Left renal cortex interstitium (tissue), 4 donors: ENCODE measurements around the gene KCNJ13. TPM values are rescaled to one million over a fixed set of nuclear protein-coding genes. Genes with fewer than 3 reads are reported as not detected.
"Not testable (repeated sequence)": the region's sequence is repeated elsewhere in the genome, so short reads cannot be mapped to it uniquely, and the experiment has no call there.

Experiments
- DNase-seq, 4 donors: peaks; one replicate each; pipeline ENCODE4 v3.0.0-alpha.2; 2013; ENCODE audit warnings: low read depth in 4 of 4, low spot score in 2 of 4, missing footprints in 1 of 4
- polyA plus RNA-seq, 4 donors: library from polyadenylated mRNA; unstranded; fragments of 120-200 nt; gene quantifications; one replicate each; pipeline ENCODE4 v1.2.1, GENCODE V29; 2013; ENCODE audit not compliant: insufficient read length in 4 of 4

The KCNJ13 gene
- polyA plus RNA-seq, 4 donors, result 1.8 to 3.8 (median 2.7) TPM

DNA sequence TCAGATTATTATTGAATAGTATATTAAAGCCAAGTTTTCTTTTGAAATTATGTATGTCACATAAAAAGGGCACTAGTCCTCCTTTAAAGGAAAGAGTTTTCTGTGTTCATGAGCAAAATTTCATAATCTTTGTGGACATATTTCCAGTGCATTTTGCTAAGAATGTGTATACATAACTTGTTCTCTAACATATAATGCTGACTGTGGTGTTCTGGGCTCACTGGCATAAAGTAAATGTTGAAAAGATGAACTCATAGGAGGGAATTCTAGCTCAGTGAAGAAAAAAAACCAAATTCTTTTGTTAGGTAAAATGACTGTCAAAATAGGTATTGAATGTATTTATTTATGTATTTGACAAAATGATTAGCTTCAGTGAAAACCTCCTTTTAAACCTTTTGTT lies 6.2 kb downstream of the KCNJ13 start:
- no peak for DNase-seq

DNA sequence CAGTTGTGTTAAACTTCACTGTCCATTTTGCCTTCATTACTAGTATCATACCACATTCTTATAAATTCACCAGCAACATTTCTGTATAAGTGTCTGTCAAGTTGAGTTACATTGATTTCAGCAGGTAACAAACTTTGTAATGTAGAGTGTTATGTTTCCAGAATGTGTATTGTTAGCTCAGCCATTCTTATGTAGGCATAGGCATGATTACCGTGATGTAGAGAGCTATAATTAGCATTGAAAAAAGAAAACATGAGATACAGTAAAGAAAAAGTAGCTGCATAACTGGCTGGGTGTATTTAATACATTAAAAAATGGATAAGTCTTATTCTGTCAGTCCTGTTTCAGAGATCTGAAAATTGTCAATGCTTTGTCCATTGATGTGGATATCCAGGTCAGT lies 8.5 kb downstream of the KCNJ13 start:
- DNase-seq, result no peak

DNA sequence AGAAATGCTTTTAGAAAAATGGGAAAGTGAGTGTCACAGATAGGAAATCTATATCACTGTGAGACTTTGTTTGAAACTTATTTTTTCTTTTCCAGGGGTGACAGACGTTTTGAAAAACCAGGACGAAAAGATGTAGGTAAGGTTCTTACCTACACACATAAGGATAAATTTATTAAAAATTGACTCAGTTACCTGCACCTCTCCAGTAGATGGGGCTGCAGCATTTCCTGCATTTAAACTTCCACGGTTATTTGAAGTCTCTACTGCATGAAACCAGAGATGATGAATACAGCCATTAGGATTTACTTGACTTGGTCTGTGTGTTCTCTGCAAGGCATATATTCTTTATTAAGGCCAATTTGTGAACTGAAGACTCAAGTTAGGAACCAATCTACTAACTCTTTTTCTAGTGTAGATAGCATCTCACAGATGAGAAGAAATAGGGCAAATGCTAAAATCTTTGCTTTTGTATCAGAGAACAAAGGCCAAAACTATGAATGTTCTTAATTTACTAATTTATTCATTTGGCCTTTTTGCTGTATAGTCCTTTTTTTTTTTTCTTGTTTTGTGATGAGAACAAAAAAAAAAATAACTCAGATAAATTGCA lies 15.0 kb downstream of the KCNJ13 start:
- peak in 3 of 4 donors; percentile 9 to 29 (median 14) for DNase-seq

DNA sequence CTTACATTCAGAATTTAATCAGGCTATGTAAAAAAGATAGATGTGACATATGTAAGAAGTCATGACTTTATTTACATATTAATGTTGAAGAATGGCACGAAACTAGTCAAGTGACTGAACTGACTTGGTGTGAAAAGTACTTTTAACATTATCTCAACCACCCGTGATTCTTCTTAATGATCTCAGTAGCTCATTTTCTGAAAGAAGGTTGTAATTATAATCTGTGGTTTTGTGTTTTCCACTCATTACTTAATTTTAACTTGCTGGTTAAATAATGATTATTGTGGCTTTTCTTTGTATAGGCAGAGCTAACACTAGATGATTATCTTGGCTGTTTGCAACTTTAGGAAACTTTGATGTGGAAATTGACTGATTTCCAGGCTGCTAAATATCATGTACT lies 18.5 kb downstream of the KCNJ13 start:
- DNase-seq, result no peak

DNA sequence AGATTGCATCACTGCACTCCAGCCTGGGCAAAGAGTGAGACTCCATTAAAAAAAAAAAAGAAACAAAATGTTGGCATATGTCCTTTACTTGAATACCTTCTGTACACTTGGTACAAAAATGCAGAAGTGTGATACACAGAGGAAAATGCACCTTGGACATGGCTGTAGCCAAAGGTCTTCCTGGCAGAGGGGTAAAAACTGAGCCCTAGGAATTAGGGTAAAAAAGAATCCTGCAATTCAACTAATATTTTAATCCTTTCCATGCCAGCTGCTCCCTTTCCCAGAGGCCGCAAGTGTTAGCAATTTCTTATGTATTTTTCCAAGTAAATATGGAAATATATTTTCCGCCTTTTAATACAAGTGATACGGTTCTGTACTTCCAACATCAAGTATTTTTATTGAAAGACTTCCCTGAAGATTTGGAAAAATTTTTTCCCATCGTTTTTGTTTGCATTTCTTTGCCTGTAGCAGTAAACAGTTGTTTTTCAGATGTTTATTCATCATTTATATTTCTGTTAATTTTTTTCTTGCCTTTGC lies 26.2 kb downstream of the KCNJ13 start:
- no peak for DNase-seq

DNA sequence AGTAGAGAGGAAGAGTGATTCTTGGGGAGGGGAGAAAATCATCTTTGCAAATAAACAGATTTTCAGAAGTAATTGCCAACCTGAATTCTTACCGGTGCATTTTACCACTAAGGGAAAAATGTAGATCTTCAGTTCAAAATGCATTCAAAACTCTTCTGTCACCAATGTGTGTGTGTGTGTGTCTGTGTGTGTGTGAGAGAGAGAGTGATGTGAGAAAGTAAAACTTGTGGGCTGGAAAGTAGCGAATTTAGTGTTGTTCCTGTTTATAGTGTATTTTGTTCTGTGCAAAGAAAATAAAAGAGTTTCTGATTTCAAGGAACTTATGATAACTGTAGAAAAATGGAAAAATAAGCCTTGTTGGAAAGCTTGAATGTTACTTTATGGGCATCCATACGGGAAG lies 27.0 kb downstream of the KCNJ13 start:
- DNase-seq, result no peak

DNA sequence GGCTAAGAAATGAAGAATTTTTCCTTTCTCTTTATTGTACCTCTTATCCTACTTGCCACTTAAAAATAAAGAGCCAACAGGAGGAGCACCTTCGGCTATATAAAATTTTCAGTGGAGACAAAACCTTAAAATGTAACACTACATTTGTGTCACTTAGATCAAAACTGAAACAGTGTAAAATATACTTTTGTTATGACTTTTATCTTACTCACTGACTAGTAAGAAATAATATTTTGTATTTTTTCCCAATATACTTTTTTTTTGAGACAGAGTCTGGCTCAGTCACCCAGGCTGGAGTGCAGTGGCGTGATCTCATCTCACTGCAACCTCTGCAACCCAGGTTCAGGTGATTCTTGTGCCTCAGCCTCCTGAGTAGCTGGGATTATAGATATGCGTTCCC lies 28.3 kb downstream of the KCNJ13 start:
- DNase-seq, result no peak

DNA sequence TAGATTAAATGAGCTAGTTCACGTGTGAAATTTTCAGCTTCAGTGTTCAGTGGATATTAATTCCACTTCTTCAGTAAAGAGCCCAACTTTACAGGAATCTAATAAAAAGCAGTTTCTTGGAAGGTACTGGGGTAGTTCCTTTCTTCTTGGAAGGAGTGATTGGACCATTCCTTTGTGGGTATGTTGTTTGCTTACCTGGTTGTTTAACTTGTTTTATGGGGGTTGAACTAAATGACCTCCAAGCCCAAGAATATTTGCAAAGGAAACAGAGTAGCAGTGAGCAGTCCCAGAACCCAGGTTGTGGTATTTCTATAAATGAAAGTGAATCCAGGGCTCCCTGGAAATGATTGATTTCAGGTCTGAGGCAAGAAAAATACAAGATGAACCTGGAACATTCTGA lies 31.4 kb downstream of the KCNJ13 start:
- no peak for DNase-seq

DNA sequence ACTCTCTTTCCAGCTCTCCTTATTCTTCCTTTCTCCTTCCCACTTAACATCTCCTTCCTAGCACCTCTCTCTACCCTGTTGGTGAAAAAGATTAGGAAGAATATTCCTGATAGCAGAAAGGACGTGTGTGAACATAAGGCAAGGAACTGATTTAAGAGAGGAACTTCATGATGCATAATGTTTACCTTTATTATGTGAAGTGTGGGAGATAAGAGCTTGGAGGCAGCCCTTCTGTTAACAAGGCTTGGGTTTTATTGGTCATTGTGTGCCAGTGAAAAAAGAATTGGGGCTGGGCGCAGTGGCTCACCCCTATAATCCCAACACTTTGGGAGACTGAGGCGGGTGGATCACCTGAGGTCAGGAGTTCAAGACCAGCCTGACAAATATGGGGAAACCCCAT lies 34.4 kb downstream of the KCNJ13 start:
- no peak for DNase-seq

DNA sequence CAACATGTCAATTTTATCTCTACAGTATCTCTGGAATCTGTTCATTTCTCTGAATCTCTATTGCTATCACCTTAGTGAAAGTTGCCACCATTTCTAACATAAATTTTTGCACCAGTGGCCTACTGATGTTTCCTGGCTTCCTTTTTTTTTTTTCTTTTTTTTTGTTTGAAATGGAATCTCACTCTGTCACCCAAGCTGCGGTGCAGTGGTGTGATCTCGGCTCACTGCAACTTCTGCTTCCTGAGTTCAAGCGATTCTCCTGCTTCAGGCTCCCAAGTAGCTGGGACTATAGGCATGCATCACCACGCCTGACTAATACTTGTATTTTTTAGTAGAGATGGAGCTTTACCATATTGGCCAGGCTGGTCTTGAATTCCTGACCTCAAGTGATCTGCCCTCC lies 35.1 kb downstream of the KCNJ13 start:
- DNase-seq, result no peak

DNA sequence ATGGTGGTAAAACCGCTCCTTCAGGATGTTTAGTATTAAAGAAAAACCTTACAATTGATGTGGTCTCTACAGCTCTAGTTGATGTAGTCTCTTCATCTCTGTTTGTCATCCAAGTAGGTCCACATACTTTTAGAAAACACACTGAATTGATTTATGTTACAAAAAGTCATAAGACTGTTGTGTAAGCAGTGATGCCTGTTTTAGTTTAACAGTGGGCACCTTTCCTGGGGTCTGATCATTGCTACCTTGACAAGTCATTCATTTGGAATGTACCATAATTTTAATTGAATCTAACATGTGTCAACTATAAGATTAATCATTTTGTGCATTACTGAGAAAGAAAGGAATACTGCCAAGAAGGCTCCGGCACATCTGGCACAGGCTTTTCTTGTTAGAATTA lies 44.9 kb downstream of the KCNJ13 start:
- no peak for DNase-seq

DNA sequence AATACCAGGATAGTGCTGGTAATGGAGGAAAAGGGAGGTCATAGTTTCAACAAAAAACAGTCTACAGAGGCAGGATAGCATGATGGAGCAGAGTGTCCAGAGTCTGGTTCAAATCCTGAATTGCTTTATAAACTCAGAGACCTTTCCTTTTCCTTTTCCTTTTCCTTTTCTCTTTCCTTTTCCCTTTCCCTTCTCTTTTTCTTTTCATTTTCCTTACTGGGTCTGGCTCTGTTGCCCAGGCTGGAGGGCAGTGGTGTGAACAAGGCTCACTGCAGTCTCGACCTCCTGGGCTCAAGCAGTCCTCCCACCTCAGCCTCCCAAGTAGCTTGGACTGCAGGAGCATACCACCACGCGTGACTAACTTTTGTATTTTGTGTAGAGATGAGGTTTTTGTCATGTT lies 47.6 kb downstream of the KCNJ13 start:
- no peak for DNase-seq

DNA sequence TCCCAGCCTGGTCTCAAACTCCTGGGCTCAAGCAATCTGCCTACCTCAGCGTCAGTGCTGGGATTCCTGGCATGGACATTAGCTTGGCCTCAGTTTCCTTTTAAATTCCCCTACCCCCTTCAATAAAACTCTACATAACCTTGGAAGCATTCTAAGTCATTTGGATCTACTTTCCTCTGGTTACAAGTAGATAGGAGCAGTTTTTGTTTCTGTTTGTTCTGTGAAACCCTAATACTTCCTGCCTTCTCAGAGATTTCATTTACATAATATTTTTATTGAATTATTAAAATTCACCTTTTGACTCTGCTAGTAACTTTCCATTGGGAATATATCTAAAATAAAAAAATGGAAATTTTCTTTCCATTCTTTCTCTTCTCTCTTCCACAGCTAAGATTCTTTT lies 53.3 kb downstream of the KCNJ13 start:
- no peak for DNase-seq

DNA sequence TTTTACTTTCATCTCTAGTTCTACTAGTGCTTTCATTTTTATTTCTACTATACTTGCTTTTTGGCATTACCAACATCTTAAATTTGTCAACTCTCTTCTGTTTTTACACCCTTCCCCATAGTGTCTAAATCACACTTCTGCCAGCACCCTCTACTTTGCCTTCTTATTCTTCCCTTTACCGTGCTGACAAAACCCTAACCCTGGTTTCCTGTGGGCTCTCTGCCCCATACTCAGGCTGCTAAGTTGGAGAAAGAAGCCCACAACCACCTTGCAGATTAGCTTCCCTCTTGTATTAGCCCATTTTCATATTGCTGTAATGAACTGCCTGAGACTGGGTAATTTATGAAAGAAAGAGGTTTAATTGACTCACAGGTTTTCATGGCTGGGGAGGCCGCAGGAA lies 54.5 kb downstream of the KCNJ13 start:
- DNase-seq, result no peak

DNA sequence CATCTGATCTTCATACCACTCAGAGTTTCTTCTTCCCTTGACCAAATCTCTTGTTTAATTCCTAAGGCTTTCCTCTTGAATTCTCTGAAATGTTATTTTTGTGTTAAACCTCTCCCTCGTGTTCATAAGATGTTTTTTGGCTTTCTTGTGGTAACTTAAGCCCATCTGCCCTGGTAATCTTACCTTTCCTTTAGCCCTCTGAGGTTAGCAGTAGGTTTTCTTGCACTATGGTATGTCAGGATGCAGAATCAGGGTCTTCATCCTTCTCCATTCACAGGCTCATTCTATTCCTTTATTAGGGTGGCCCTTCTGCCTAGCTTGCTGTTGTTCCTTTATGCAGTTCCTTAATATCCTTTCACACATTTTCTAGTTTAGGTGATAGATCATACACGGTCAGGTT lies 55.1 kb downstream of the KCNJ13 start:
- DNase-seq, result no peak

DNA sequence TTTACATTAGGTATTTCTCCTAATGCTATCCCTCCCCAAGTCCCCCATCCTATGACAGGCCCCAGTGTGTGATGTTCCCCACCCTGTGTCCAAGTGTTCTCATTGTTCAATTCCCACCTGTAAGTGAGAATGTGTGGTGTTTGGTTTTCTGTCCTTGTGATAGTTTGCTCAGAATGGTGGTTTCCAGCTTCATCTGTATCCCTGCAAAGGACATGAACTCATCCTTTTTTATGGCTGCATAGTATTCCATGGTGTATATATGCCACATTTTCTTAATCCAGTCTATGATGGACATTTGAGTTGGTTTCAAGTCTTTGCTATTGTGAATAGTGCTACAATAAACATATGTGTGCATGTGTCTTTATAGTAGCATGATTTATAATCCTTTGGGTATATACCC lies 56.3 kb downstream of the KCNJ13 start:
- DNase-seq, result not testable (repeated sequence)

Other genes with a start within 250 kb of the KCNJ13 start
- gene CHRNG, start 236.9 kb downstream of the KCNJ13 start, polyA plus RNA-seq, result 1 to 10 TPM in 3 of 4 donors, under 1 TPM in 1; 0.52 to 2.0 (median 1.4) TPM
- 10 to 100 TPM; 11.0 to 13.3 (median 12.1) TPM for gene TIGD1, start 226.0 kb downstream of the KCNJ13 start, polyA plus RNA-seq
- gene EIF4E2, start 225.9 kb downstream of the KCNJ13 start, polyA plus RNA-seq, result 100 to 1,000 TPM in 3 of 4 donors, 10 to 100 TPM in 1; 98.9 to 117 (median 105) TPM
- gene EFHD1, start 143.0 kb downstream of the KCNJ13 start, polyA plus RNA-seq, result 10 to 100 TPM; 53.7 to 90.4 (median 71.9) TPM
- gene GIGYF2, start 79.2 kb downstream of the KCNJ13 start, polyA plus RNA-seq, result 10 to 100 TPM; 59.0 to 67.8 (median 65.9) TPM
- 1 to 10 TPM in 3 of 4 donors, under 1 TPM in 1; 0.92 to 3.7 (median 2.0) TPM for gene SNORC, start 93.7 kb upstream of the KCNJ13 start, polyA plus RNA-seq
- gene NGEF, start 236.7 kb upstream of the KCNJ13 start, polyA plus RNA-seq, result 1 to 10 TPM; 2.1 to 3.5 (median 2.8) TPM